Pulmonary artery endothelial cell (primary cell): ENCODE data around the gene TLE1. TPM values are rescaled to one million over a fixed set of nuclear protein-coding genes. Genes with fewer than 3 reads are reported as not detected.

Source experiments
- DNase-seq: peaks from one replicate; pipeline ENCODE4 v3.0.0-alpha.2; 2011; ENCODE audit warnings: low read depth, low spot score
- total RNA-seq: library from RNA; depleted of rRNA; stranded (reverse); fragments of >200 nt; gene quantifications from 2 replicates; pipeline ENCODE4 v1.2.3, GENCODE V29; 2014

Gene TLE1
- total RNA-seq, 1 donor from 2014 or later: 54.5 TPM

- DNase-seq: peak; percentile 82
Measured at GRCh38 chr9:81686614-81687520, 2.5 kb downstream of the TLE1 start.

- no peak for DNase-seq
Measured at GRCh38 chr9:81685763-81686613, 3.4 kb downstream of the TLE1 start.

GRCh38 chr9:81684635-81685034 lies 4.7 kb downstream of the TLE1 start:
- no peak for DNase-seq

DNA sequence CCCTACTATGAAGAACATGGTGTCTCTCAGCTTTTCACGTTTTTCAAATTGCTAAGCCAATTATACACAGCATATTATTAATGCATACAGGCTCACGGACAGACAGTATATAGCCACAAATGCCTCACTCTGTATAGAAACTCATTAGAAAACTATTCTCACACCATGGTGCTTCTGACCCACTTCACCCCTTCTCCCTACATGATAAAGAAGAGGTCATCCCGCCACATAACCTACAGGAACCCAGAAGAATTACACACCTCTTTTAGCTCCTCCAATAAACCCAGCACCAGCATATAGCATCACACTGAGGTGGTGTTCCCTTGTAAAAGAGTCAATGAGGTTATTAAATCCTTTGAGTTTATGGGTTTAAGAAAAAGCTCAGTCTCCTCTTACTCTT lies 5.6 kb downstream of the TLE1 start:
- no peak for DNase-seq

DNA sequence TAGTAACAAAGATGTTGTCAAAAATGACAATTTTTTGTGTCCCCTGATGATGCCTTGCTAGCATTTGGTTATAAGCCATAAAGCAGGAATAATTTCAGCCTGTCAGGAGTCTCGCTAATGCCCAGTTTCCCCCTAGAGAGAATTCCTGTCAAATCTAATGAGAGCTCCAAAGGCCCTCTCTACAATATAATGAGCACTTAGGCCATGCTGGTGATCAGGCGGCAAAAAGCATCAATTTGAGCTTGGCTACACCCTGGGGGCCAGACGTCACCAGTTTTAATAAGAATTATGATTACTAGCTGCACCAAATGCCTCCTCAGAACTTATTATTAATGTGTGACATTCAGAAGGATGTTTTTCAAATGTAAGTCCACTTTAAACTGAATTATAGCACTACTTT lies 6.1 kb downstream of the TLE1 start:
- DNase-seq: no peak

DNA sequence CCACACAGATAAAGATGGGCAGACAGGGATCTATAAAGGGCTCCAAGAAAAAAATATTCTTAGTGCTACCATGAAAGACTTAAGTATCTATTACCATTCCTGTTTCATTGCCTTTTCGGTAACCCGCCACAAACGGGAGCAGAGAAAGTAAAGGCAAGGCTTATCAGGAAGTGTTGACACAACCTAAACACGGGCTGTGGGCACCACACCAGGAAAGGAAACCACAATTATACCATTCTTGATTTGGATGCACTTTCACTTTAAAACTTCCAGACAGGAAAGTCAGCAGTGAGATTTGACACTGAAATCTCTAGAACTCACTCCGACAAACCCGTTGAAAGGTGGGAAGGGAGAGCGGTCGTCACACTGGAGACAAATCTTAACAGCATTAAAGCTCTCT lies 6.5 kb downstream of the TLE1 start:
- no peak for DNase-seq

GRCh38 chr9:81682177-81682576 lies 7.2 kb downstream of the TLE1 start:
- no peak for DNase-seq

GRCh38 chr9:81680506-81680905 lies 8.8 kb downstream of the TLE1 start:
- DNase-seq: no peak

GRCh38 chr9:81680006-81680405 lies 9.3 kb downstream of the TLE1 start:
- no peak for DNase-seq

GRCh38 chr9:81678088-81678487 lies 11.3 kb downstream of the TLE1 start:
- DNase-seq: no peak

- no peak for DNase-seq
Measured at GRCh38 chr9:81676395-81676794, 13.0 kb downstream of the TLE1 start.

DNA sequence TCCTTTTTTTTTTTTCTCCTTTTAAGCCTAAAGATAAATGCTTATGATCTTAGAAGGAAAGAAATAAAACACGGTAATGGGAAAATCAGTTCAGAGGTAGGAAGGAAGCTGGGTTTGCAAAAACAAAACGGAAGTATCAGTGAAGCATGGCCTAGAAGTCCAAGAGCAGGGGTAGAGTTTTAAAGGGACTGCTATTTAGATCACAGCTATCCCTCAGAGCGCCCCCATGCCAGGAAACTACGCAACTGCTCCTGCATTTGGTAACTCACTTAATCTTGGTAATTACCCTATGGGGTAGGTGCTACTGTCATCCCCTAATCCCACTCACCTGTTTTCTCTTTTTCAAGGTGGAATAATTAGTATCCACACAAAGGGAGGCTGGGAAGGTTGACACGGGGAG lies 16.0 kb downstream of the TLE1 start:
- no peak for DNase-seq

- DNase-seq: peak; percentile 43
Measured at GRCh38 chr9:81671880-81672280, 17.5 kb downstream of the TLE1 start.

GRCh38 chr9:81669866-81670265 lies 19.5 kb downstream of the TLE1 start:
- no peak for DNase-seq

DNA sequence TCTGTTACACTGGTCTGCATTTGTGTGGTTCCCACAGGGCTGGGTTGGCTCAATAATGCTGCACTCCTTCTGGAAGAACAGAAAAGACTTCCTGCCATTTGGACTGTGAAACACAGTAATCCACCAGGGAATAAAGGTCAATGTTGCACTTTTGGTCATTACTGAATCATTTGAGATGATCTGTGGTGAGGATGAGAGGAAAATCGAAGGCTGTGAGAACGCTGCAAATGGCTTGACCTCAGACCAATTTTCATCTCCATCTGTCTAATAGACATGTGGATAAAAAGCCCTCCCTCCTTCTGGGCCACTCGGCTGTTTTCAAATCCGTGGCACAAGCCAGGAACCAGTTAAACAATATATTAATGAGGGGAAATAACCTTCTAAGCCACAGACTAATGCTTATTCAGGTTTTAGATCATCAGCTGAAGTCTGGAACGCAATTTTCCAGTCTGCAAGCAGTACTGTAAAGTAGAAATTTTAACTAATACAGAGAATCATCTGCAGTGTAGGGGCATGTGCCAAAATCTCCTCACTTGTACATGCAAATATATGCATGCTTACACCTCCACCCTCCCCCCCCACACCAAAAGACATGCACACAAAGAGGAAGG lies 20.2 kb downstream of the TLE1 start:
- DNase-seq: no peak

- no peak for DNase-seq
Measured at GRCh38 chr9:81666123-81666522, 23.2 kb downstream of the TLE1 start.

DNA sequence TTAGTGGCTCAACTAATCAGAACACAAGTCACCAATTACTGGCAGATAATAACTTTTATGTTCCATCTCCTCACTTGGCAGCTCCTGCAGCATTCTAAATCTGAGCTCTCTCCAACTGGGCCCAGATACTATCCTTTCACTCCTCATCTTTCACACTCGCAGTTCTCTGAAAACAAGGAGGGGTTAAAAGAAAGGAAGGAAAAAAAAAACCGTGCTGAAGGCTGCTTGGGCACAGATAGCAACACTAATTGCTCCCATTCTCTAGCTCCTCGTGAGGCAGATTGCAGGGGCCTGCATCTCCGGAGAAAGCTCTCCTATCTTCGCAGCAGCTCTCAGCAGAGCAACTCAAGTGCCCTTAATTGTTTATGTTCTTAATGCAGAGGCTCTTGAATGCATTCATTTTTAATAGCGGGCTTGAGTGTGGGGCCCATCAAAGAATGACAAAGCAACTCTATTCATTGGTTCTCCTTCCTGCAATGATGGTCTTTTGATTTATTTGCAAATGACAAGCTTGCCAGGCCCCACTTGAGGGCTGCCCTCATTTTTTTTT lies 23.9 kb downstream of the TLE1 start:
- no peak for DNase-seq

DNA sequence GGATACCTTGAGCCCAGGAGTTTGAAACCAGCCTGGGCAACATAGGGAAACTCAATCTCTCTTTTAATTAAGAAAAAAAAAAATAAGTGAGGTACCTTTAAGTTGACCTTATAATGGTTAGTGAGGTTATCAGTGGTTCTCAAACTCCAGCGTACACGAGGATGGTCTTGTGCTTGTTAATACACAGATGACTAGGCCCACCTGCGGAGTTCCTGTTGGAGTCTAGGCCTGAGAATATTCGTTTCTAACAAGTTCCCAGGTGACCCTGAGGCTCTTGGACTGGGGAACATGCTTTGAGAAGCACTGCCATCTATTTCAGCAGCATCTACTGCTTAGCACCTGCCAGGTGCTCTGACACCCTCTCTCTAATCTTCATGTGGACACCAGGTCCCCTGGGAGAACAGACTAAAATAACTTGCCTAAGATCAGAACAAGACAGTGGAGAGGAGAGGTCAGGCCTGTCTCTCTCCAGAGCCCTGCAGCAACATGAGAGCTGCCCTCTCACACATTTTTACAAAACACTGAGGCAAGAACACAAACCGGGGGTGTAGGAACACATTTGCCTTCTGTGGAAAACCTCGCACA lies 24.6 kb downstream of the TLE1 start:
- DNase-seq: no peak

GRCh38 chr9:81661339-81661738 lies 28.0 kb downstream of the TLE1 start:
- DNase-seq: no peak

DNA sequence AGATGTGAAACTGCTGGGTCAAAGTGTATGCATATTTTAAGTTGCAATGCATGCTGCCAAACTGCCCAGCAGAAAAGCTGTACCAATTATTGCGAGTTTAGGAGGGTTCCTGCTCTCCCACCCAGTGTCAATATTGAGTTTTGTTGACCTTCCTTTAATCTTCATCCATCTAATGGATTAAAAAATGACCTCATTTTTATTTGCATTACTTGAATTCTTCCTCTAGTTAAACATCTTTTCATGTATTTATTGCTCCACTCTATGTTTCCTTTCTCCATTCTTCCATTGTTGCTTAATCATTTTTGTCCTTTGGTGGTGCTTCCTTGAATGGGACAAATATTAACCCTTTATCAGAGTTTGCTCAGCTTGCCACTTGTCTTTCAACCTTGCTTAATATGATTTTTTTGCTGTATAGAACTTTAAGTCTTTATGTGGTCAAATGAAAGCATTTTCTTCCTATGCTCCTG lies 32.4 kb downstream of the TLE1 start:
- DNase-seq: no peak

- no peak for DNase-seq
Measured at GRCh38 chr9:81656004-81656403, 33.3 kb downstream of the TLE1 start.
